ENCODE results near the gene MAML2.

The MAML2 gene

GRCh38 chr11:96259134-96259830, 83.7 kb downstream of the MAML2 start:
- no peak for TF ChIP-seq CTCF (IDR thresholded peaks at IDR 0.05; ENCODE audit: extremely low read depth, missing control alignments)
- DNase-seq (ENCODE audit: low spot score): no peak

DNA sequence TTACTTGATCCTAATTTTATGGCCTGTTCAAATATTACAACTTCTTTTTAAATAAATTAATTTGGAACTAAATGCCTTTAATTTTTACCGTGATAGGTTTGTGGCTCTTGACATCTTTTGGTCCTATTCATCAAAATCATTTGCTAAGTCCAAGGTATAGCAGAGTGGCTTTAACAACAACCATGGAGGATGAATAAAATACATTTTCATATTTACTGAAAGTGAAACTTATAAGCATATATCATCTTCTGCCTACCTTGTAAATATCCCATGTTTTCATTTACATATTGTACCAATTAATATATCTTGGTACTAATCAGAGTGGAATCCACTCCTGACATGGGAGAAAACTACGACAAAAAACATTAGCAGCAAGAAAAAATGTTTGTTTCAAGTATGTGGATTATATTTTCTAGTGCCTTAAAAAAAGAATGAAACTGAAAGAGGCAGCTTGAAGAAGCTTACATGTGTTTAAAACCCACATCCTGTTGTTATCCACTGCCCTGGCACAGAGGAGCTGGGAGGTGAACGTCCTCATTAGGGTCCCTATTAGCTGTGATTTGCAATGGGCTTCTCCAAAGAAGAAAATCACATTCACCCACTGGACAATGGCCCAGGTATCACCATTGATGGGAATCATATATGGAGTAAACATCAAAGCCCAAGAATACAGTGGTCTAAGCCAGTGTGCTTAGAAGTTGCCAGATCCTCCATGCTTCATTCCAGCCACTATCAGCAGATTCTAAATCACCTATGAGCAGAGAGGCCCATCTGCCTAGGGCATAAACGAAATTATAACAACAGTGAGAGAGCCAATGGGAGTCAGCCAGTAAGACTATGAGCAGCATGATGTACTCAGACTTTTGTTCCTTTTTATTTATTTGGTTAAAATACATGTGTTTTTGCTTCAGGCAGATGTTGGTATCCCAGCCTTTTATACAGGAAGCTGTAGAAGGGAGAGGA, 84.7 kb downstream of the MAML2 start:
- no peak for TF ChIP-seq CTCF (IDR thresholded peaks at IDR 0.05; ENCODE audit: extremely low read depth, missing control alignments)
- DNase-seq (ENCODE audit: low spot score): peak; percentile 32

DNA sequence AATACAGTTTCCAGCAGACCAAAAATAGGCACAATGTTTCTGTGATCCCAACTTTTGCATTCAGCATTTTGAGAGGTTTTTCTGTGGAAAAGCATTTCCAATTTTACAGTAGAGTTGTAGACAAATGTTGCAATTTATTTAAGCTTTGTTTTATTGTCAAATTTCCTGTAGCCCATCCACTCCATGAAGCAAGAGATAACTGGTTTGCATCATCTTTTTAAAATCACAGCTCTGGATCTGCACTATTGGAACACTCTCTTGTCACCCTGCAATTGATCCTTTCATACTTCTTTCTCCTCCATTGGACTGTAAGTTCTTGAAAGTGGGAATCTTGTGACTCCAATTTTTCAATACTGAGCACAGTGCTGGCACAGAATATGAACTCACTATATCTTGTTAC, 86.0 kb downstream of the MAML2 start:
- TF ChIP-seq CTCF (IDR thresholded peaks at IDR 0.05; ENCODE audit: extremely low read depth, missing control alignments): no peak
- DNase-seq (ENCODE audit: low spot score): no peak

- no peak for TF ChIP-seq CTCF (IDR thresholded peaks at IDR 0.05; ENCODE audit: extremely low read depth, missing control alignments)
- DNase-seq (ENCODE audit: low spot score): no peak
Observed at GRCh38 chr11:96256215-96257011, 86.6 kb downstream of the MAML2 start.

GRCh38 chr11:96254854-96255253, 88.1 kb downstream of the MAML2 start:
- DNase-seq (ENCODE audit: low spot score): no peak
- TF ChIP-seq CTCF (IDR thresholded peaks at IDR 0.05; ENCODE audit: extremely low read depth, missing control alignments): no peak

DNA sequence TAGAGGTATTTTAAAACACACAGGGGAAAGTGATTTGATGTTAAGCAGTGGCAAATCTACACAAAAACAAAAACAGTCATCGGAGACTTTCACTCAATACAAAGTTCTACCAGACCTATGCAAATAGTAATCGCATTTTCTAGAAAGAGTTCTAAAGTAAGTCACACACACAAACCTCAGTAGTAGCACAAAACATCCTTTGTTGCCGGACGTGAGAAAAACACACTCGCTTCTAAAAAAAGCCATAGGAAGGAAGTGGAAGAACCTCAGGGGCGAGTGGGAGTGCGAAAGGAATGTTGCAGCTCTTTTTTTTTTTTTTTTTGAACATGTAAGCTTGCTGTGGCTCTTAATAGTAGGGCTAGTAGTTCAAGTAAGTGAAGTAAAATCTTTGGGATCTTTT, 88.9 kb downstream of the MAML2 start:
- TF ChIP-seq CTCF (IDR thresholded peaks at IDR 0.05; ENCODE audit: extremely low read depth, missing control alignments): no peak
- peak; percentile 40 for DNase-seq (ENCODE audit: low spot score)

Measured in GM20000 (cell line).